H1 (cell line): Measurements from ENCODE around the gene SHISA9. TPM values are rescaled to one million over a fixed set of nuclear protein-coding genes. Genes with fewer than 3 reads are reported as not detected.

Experiments used
- CTCF ChIA-PET: fragments of 300-600 bp; sonication (Branson Sonifier 250); formaldehyde crosslinking; loops from one replicate; lab custom pipeline; 2021; ENCODE audit not compliant: partially characterized antibody; lab: Charles Lee
- POLR2A ChIA-PET: fragments of 300-600 bp; sonication (Branson Sonifier 250); formaldehyde crosslinking; loops from one replicate; lab custom pipeline; 2021; ENCODE audit warnings: inconsistent platforms; ENCODE audit not compliant: partially characterized antibody; lab: Charles Lee
- DNase-seq, 2 experiments: peaks; one replicate each; pipeline versions ENCODE4 v3.0.0 to v3.0.0-alpha.2; 2010 to 2022; ENCODE audit warnings: low spot score in 2 of 2, low read depth in 1 of 2, mixed read lengths in 1 of 2
- FAIRE-seq: peaks from 2 replicates; lab custom pipeline; 2011; peaks lifted over from hg19 to GRCh38; lab: Jason Lieb, UNC
- H2AFZ ChIP-seq: 2 replicates; pipeline ENCODE4 v1.8.1; 2012; ENCODE audit warnings: low read length, inconsistent platforms
- H2AK5ac ChIP-seq: 2 replicates; pipeline ENCODE4 v1.6.1; 2013; ENCODE audit warnings: low read depth, low read length
- H2BK120ac ChIP-seq: replicated peaks from 2 replicates; pipeline ENCODE3; 2013; ENCODE audit warnings: low read depth, low read length, inconsistent platforms
- H2BK12ac ChIP-seq: 2 replicates; pipeline ENCODE4 v1.6.1; 2013; ENCODE audit warnings: low read depth, low read length
- H2BK15ac ChIP-seq: 2 replicates; pipeline ENCODE4 v1.6.1; 2013; ENCODE audit warnings: low read length
- H2BK20ac ChIP-seq: 2 replicates; pipeline ENCODE4 v1.6.1; 2013; ENCODE audit warnings: low read length
- H2BK5ac ChIP-seq: 2 replicates; pipeline ENCODE4 v1.6.1; 2013; ENCODE audit warnings: low read depth, low read length
- H3K14ac ChIP-seq: 2 replicates; pipeline ENCODE4 v1.6.1; 2013; ENCODE audit warnings: inconsistent platforms; ENCODE audit not compliant: insufficient read length
- H3K18ac ChIP-seq: 2 replicates; pipeline ENCODE4 v1.6.1; 2013; ENCODE audit warnings: low read length; ENCODE audit errors: extremely low read depth
- H3K23ac ChIP-seq: 2 replicates; pipeline ENCODE4 v1.6.1; 2013; ENCODE audit warnings: inconsistent platforms; ENCODE audit not compliant: insufficient read length
- H3K23me2 ChIP-seq: 2 replicates; pipeline ENCODE4 v1.6.1; 2013; ENCODE audit warnings: low read depth, low read length
- H3K27ac ChIP-seq: 2 replicates; pipeline ENCODE4 v1.6.1; 2011; ENCODE audit warnings: low read depth, low read length, inconsistent platforms
- H3K27me3 ChIP-seq, 4 experiments: replicated peaks in 1 of 4; 1 replicate in 1 of 4; 2 replicates in 3 of 4; pipeline versions ENCODE4 v1.6.1 to v1.8.1; 2011 to 2013; ENCODE audit warnings: low read length in 3 of 4, mild to moderate bottlenecking in 3 of 4, inconsistent platforms in 2 of 4, mixed read lengths in 2 of 4, moderate library complexity in 1 of 4; ENCODE audit not compliant: control insufficient read depth in 3 of 4, insufficient read depth in 3 of 4; ENCODE audit errors: extremely low read depth in 1 of 4
- H3K36me3 ChIP-seq, 4 experiments: 2 replicates each; pipeline versions ENCODE4 v1.6.1 to v1.8.1; 2011 to 2013; ENCODE audit warnings: mild to moderate bottlenecking in 4 of 4, low read length in 3 of 4, moderate library complexity in 2 of 4, control low read depth in 1 of 4, inconsistent platforms in 1 of 4; ENCODE audit not compliant: insufficient read depth in 4 of 4, control insufficient read depth in 2 of 4
- H3K4ac ChIP-seq: replicated peaks from 2 replicates; pipeline ENCODE3; 2013; ENCODE audit warnings: low read length, low read depth, mixed read lengths, inconsistent platforms; ENCODE audit not compliant: insufficient read length
- H3K4me1 ChIP-seq, 4 experiments: replicated peaks in 1 of 4; 1 replicate in 1 of 4; 2 replicates in 3 of 4; pipeline versions ENCODE4 v1.6.1 to v1.8.1; 2011 to 2013; ENCODE audit warnings: low read length in 3 of 4, inconsistent platforms in 2 of 4, mixed read lengths in 1 of 4; ENCODE audit not compliant: insufficient read depth in 4 of 4, control insufficient read depth in 3 of 4
- H3K4me2 ChIP-seq, 2 experiments: 2 replicates each; pipeline versions ENCODE4 v1.6.1 to v1.8.1; 2011 to 2013; ENCODE audit warnings: low read depth in 2 of 2, low read length in 2 of 2, control low read depth in 1 of 2, inconsistent platforms in 1 of 2, mild to moderate bottlenecking in 1 of 2; ENCODE audit not compliant: insufficient read depth in 1 of 2
- H3K4me3 ChIP-seq, 4 experiments: fragments of 200-600, 300-600 bp in 1 of 4; sonication (generic), shearing (Covaris generic), sonication (Bioruptor Twin) in 1 of 4; 2 replicates each; pipeline versions ENCODE4 v1.5.1 to v1.8.1; 2011 to 2016; ENCODE audit warnings: low read length in 4 of 4, low read depth in 3 of 4, control low read depth in 2 of 4, inconsistent platforms in 2 of 4, mild to moderate bottlenecking in 2 of 4, mixed read lengths in 1 of 4, moderate library complexity in 1 of 4; ENCODE audit not compliant: insufficient read depth in 2 of 4; ENCODE audit errors: extremely low read depth in 1 of 4
- H3K56ac ChIP-seq: replicated peaks from 2 replicates; pipeline ENCODE3; 2013; ENCODE audit warnings: low read depth, mild to moderate bottlenecking, mixed read lengths, low read length, inconsistent platforms; ENCODE audit not compliant: insufficient read length
- H3K79me1 ChIP-seq: 2 replicates; pipeline ENCODE4 v1.6.1; 2013; ENCODE audit warnings: low read depth, low read length, control low read depth
- H3K79me2 ChIP-seq, 2 experiments: 2 replicates each; pipeline versions ENCODE4 v1.6.1 to v1.8.1; 2012 to 2013; ENCODE audit warnings: low read length in 2 of 2, mild to moderate bottlenecking in 2 of 2, inconsistent platforms in 1 of 2; ENCODE audit not compliant: insufficient read depth in 2 of 2, control insufficient read depth in 1 of 2
- H3K9ac ChIP-seq, 4 experiments: replicated peaks in 1 of 4; 1 replicate in 1 of 4; 2 replicates in 3 of 4; pipeline versions ENCODE4 v1.6.1 to v1.8.1; 2011 to 2013; ENCODE audit warnings: low read depth in 3 of 4, low read length in 3 of 4, control low read depth in 2 of 4, mild to moderate bottlenecking in 2 of 4, moderate library complexity in 2 of 4, inconsistent platforms in 1 of 4; ENCODE audit errors: extremely low read depth in 1 of 4
- H3K9me3 ChIP-seq, 2 experiments: 2 replicates each; pipeline versions ENCODE4 v1.6.1 to v1.8.1; 2012 to 2013; ENCODE audit warnings: mild to moderate bottlenecking in 2 of 2, moderate library complexity in 2 of 2, control low read depth in 1 of 2, inconsistent platforms in 1 of 2, low read depth in 1 of 2, low read length in 1 of 2, mixed read lengths in 1 of 2; ENCODE audit not compliant: insufficient read depth in 2 of 2
- H4K20me1 ChIP-seq, 2 experiments: replicated peaks in 1 of 2; 2 replicates each; pipeline versions ENCODE3 to v1.8.1; 2011 to 2013; ENCODE audit warnings: inconsistent platforms in 2 of 2, low read length in 2 of 2, mild to moderate bottlenecking in 1 of 2; ENCODE audit not compliant: insufficient read depth in 2 of 2, control insufficient read depth in 1 of 2
- H4K5ac ChIP-seq: 2 replicates; pipeline ENCODE4 v1.6.1; 2013; ENCODE audit warnings: low read length, low read depth, mixed read lengths, inconsistent platforms; ENCODE audit not compliant: insufficient read length
- H4K8ac ChIP-seq: 2 replicates; pipeline ENCODE4 v1.8.0; 2013; ENCODE audit warnings: mild to moderate bottlenecking, moderate library complexity, low read length, inconsistent platforms; ENCODE audit not compliant: insufficient read depth; ENCODE audit errors: extremely low read depth
- H4K91ac ChIP-seq: replicated peaks from 2 replicates; pipeline ENCODE3; 2013; ENCODE audit warnings: low read length, mixed read lengths, inconsistent platforms; ENCODE audit not compliant: insufficient read length
- CBX8 ChIP-seq: fragments of 300-800, 300-1000 bp; sonication (generic); IDR thresholded peaks from 2 replicates; pipeline ENCODE4 v1.7.1; 2016; ENCODE audit warnings: low read depth, low read length, borderline replicate concordance
- CEBPB ChIP-seq: IDR thresholded peaks from 2 replicates; pipeline ENCODE4 v1.6.1; 2012; ENCODE audit warnings: low read depth, low read length
- CHD1 ChIP-seq: IDR thresholded peaks from 2 replicates; pipeline ENCODE4 v1.6.1; 2012; ENCODE audit warnings: low read depth, low read length, improper control_type of control experiment
- CTBP2 ChIP-seq: IDR thresholded peaks from 2 replicates; pipeline ENCODE4 v1.7.0; 2011; ENCODE audit warnings: borderline replicate concordance, mild to moderate bottlenecking, moderate library complexity, mixed read lengths, low read length; ENCODE audit not compliant: insufficient read depth, insufficient read length
- EGR1 ChIP-seq: IDR thresholded peaks from 2 replicates; pipeline ENCODE4 v1.6.1; 2011; ENCODE audit warnings: low read depth, low read length, borderline replicate concordance
- JUN ChIP-seq: IDR thresholded peaks from 2 replicates; pipeline ENCODE4 v1.6.1; 2011; ENCODE audit warnings: low read depth, mild to moderate bottlenecking, improper control_type of control experiment, low read length
- KDM5A ChIP-seq: fragments of 200-600 bp; IDR thresholded peaks from 2 replicates; pipeline ENCODE4 v1.7.1; 2012; ENCODE audit warnings: mild to moderate bottlenecking, low read length, inconsistent platforms, mixed read lengths
- NANOG ChIP-seq: IDR thresholded peaks from 2 replicates; pipeline ENCODE4 v1.6.1; 2011; ENCODE audit warnings: low read length, low read depth, mild to moderate bottlenecking, inconsistent platforms; ENCODE audit not compliant: insufficient read depth, poor library complexity, severe bottlenecking
- RBBP5 ChIP-seq: IDR thresholded peaks from 2 replicates; pipeline ENCODE4 v1.7.1; 2012; ENCODE audit warnings: low read depth, mild to moderate bottlenecking, inconsistent platforms, low read length, moderate library complexity, borderline replicate concordance
- SP2 ChIP-seq: IDR thresholded peaks from 2 replicates; pipeline ENCODE4 v1.6.1; 2012; ENCODE audit warnings: mild to moderate bottlenecking, low read length, inconsistent platforms
- TBP ChIP-seq: IDR thresholded peaks from 2 replicates; pipeline ENCODE4 v1.6.1; 2011; ENCODE audit warnings: low read depth, low read length, improper control_type of control experiment
- YY1 ChIP-seq: IDR thresholded peaks from 2 replicates; pipeline ENCODE4 v1.6.1; 2011; ENCODE audit warnings: low read depth, mild to moderate bottlenecking, low read length
- ZNF274 ChIP-seq: IDR thresholded peaks from 2 replicates; pipeline ENCODE4 v1.7.0; 2012; ENCODE audit warnings: low read length, borderline replicate concordance; ENCODE audit errors: extremely low read depth
- WGBS, 2 experiments: shearing (Covaris generic) in 1 of 2; methylation state at CpG; one replicate each; pipeline versions ENCODE4 v1.1.6 to v1.1.7; 2013 to 2015; ENCODE audit warnings: low lambda C conversion rate in 2 of 2, mixed read lengths in 2 of 2, inconsistent platforms in 1 of 2, low coverage in 1 of 2, missing lambda C conversion rate in 1 of 2; ENCODE audit not compliant: insufficient replicate concordance in 2 of 2, insufficient coverage in 1 of 2, insufficient read length in 1 of 2; ENCODE audit errors: extremely low coverage in 1 of 2, missing lambda C conversion rate in 1 of 2; 5-methylcytosine and 5-hydroxymethylcytosine counted together
- polyA plus RNA-seq, 7 experiments: library from polyadenylated mRNA; depleted of rRNA in 3 of 7; stranded (reverse) in 5 of 7; unstranded in 2 of 7; fragments of >200 nt in 5 of 7; fragments of 200-250 nt in 2 of 7; gene quantifications; 1 replicate in 5 of 7; 2 replicates in 1 of 7; 4 replicates in 1 of 7; pipeline versions ENCODE4 v1.2.1 to v1.2.3, GENCODE V29; 2011 to 2013; ENCODE audit warnings: missing spikeins in 2 of 7, mixed read lengths in 2 of 7
- total RNA-seq: library from RNA; stranded (reverse); fragmentation: NEBNext Ultra II Directional; extraction: Animal tissue kit (Norgen Biotek cat#: 25700); gene quantifications from 2 replicates; pipeline ENCODE4 v1.2.1, GENCODE V29; 2021
- TF ChIP-seq, protein P1 (sequence below): IDR thresholded peaks from 2 replicates; pipeline ENCODE4 v1.6.1; 2011; ENCODE audit warnings: low read length, improper control_type of control experiment

The SHISA9 gene
- total and polyA plus RNA-seq, 2 of the 8 experiments (the other 6 are each of a cell fraction or from before 2014, with no cell fraction given): 25.6 to 39.8 TPM

GRCh38 chr16:13038591-13038990 lies 137.2 kb downstream of the SHISA9 start:
- WGBS, 2 experiments: 62% methylated on average over 3 of the region's 3 CpGs; no CpG with 5 or more reads in 1 of the 2 experiments
- no peak overlapping the region for H3K23ac ChIP-seq
- H3K14ac ChIP-seq: no peak overlapping the region
- FAIRE-seq (no peak), DNase-seq (no peak)
- H3K79me1 ChIP-seq: peaks cover 2% of the 10 kb centered on the region; the same call in 1 of the 2 replicates
- no peak overlapping the region for H2BK15ac ChIP-seq
- H2BK5ac ChIP-seq: no peak overlapping the region
- no peak overlapping the region for H3K18ac ChIP-seq
- H3K4me1 ChIP-seq: peaks cover 0 to 12% (median 5%) of the 10 kb centered on the region in 4 experiments; a peak in 3 of 7 replicates
- H4K91ac ChIP-seq: no peak overlapping the region
- no peak overlapping the region for H3K4me2 ChIP-seq
- H2BK120ac ChIP-seq: no peak overlapping the region
- H3K9ac ChIP-seq: no peak overlapping the region
- no peaks in the 10 kb centered on the region for H3K27me3 ChIP-seq
- H3K27ac ChIP-seq: no peak overlapping the region
- no peak overlapping the region for H2BK20ac ChIP-seq
- no peaks in the 10 kb centered on the region for H3K36me3 ChIP-seq
- H2AFZ ChIP-seq: no peak overlapping the region
- no peaks in the 10 kb centered on the region for H4K20me1 ChIP-seq
- H4K5ac ChIP-seq: no peak overlapping the region
- H3K23me2 ChIP-seq: no peaks in the 10 kb centered on the region
- no peak overlapping the region for H2BK12ac ChIP-seq
- ChIA-PET CTCF (no interaction called here), POLR2A (no interaction called here)
- no peak overlapping the region for H3K4me3 ChIP-seq
- H3K9me3 ChIP-seq: peaks cover 0 to 3% of the 10 kb centered on the region in 2 experiments; a peak in 1 of 4 replicates
- no peak overlapping the region for H3K56ac ChIP-seq
- H2AK5ac ChIP-seq: no peak overlapping the region
- H3K79me2 ChIP-seq: peaks cover 3 to 45% of the 10 kb centered on the region in 2 experiments; a peak in 3 of 4 replicates
- H3K4ac ChIP-seq: no peak overlapping the region
- H4K8ac ChIP-seq: no peak overlapping the region
- no peak for TF ChIP-seq JUN
- no peak for TF ChIP-seq CEBPB
- TF ChIP-seq CTBP2: no peak
- no peak for TF ChIP-seq ZNF274
- TF ChIP-seq, protein P1, sequence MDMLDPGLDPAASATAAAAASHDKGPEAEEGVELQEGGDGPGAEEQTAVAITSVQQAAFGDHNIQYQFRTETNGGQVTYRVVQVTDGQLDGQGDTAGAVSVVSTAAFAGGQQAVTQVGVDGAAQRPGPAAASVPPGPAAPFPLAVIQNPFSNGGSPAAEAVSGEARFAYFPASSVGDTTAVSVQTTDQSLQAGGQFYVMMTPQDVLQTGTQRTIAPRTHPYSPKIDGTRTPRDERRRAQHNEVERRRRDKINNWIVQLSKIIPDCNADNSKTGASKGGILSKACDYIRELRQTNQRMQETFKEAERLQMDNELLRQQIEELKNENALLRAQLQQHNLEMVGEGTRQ: no peak
- no peak for TF ChIP-seq CBX8
- TF ChIP-seq TBP: no peak
- no peak for TF ChIP-seq KDM5A
- TF ChIP-seq RBBP5: no peak
- TF ChIP-seq NANOG: no peak
- no peak for TF ChIP-seq YY1
- TF ChIP-seq EGR1: no peak
- TF ChIP-seq CHD1: no peak
- TF ChIP-seq SP2: no peak
